SK-N-SH (cell line): ENCODE data around the gene NAGA. TPM values are rescaled to one million over a fixed set of nuclear protein-coding genes. Genes with fewer than 3 reads are reported as not detected.

Source experiments
- CTCF ChIA-PET: fragments of 300-600, 350-600 bp; formaldehyde crosslinking; extraction: SDS; loops from one replicate; lab custom pipeline; 2021; lab: Yijun Ruan, JAX
- POLR2A ChIA-PET: fragments of 350-600 bp; sonication (Branson Sonifier 250); formaldehyde crosslinking; extraction: SDS; loops from one replicate; lab custom pipeline; 2020; ENCODE audit warnings: antibody characterized with exemption, inconsistent platforms; lab: Yijun Ruan, JAX
- DNase-seq: peaks from one replicate; pipeline ENCODE4 v3.0.0; 2012
- H2AFZ ChIP-seq: fragments of 200-600 bp; sonication (generic); 2 replicates; pipeline ENCODE4 v1.8.1; 2016; ENCODE audit warnings: antibody characterized with exemption, mild to moderate bottlenecking, low read depth
- H3F3A ChIP-seq: fragments of 200-600 bp; sonication (generic); replicated peaks from 2 replicates; pipeline ENCODE3; 2016; ENCODE audit warnings: antibody characterized with exemption, mild to moderate bottlenecking; ENCODE audit not compliant: insufficient read depth
- H3K27ac ChIP-seq, 2 experiments: fragments of 200-500 bp in 1 of 2; fragments of 200-600 bp in 1 of 2; sonication (Bioruptor generic) in 1 of 2; sonication (generic), shearing (Covaris generic) in 1 of 2; 2 replicates each; pipeline versions ENCODE4 v1.5.1 to v1.6.1; 2014 to 2016; ENCODE audit warnings: low read depth in 2 of 2, inconsistent platforms in 1 of 2, low read length in 1 of 2, mild to moderate bottlenecking in 1 of 2, mixed read lengths in 1 of 2
- H3K27me3 ChIP-seq: fragments of 200-600 bp; sonication (generic), shearing (Covaris generic); 2 replicates; pipeline ENCODE4 v1.6.1; 2016; ENCODE audit warnings: mixed run types; ENCODE audit not compliant: insufficient read depth
- H3K36me3 ChIP-seq, 2 experiments: fragments of 200-500 bp in 1 of 2; fragments of 200-600 bp in 1 of 2; sonication (Bioruptor generic) in 1 of 2; sonication (generic) in 1 of 2; replicated peaks in 1 of 2; 2 replicates each; pipeline versions ENCODE3 to v1.5.1; 2014 to 2016; ENCODE audit warnings: low read length in 1 of 2, mild to moderate bottlenecking in 1 of 2; ENCODE audit not compliant: insufficient read depth in 2 of 2, control insufficient read depth in 1 of 2
- H3K4me1 ChIP-seq, 2 experiments: fragments of 200-500 bp in 1 of 2; fragments of 200-600 bp in 1 of 2; sonication (Bioruptor generic) in 1 of 2; sonication (generic), shearing (Covaris generic) in 1 of 2; 2 replicates each; pipeline versions ENCODE4 v1.5.1 to v1.6.1; 2014 to 2016; ENCODE audit warnings: low read depth in 1 of 2, low read length in 1 of 2, mixed run types in 1 of 2; ENCODE audit not compliant: insufficient read depth in 2 of 2, control insufficient read depth in 1 of 2
- H3K4me2 ChIP-seq: fragments of 200-600 bp; sonication (generic), shearing (Covaris generic); 2 replicates; pipeline ENCODE4 v1.6.1; 2017; ENCODE audit warnings: mixed run types
- H3K4me3 ChIP-seq, 2 experiments: fragments of 200-500 bp in 1 of 2; fragments of 200-600 bp in 1 of 2; sonication (Bioruptor generic) in 1 of 2; sonication (generic), shearing (Covaris generic) in 1 of 2; 2 replicates each; pipeline versions ENCODE4 v1.5.1 to v1.8.1; 2014 to 2016; ENCODE audit warnings: low read depth in 2 of 2, inconsistent platforms in 1 of 2, low read length in 1 of 2, mild to moderate bottlenecking in 1 of 2, mixed read lengths in 1 of 2, moderate library complexity in 1 of 2
- H3K79me2 ChIP-seq: fragments of 200-600 bp; sonication (generic); 2 replicates; pipeline ENCODE4 v1.8.1; 2017; ENCODE audit warnings: mild to moderate bottlenecking; ENCODE audit not compliant: insufficient read depth
- H3K9ac ChIP-seq: fragments of 200-600 bp; sonication (generic); 2 replicates; pipeline ENCODE4 v1.6.1; 2017; ENCODE audit warnings: mixed run types
- H3K9me2 ChIP-seq: fragments of 200-600 bp; sonication (generic); 2 replicates; pipeline ENCODE4 v1.6.1; 2017; ENCODE audit warnings: mixed run types
- H3K9me3 ChIP-seq: fragments of 200-600 bp; sonication (generic); 2 replicates; pipeline ENCODE4 v1.6.1; 2017; ENCODE audit warnings: mixed run types, mild to moderate bottlenecking, moderate library complexity
- H4K20me1 ChIP-seq: fragments of 200-600 bp; sonication (generic); 2 replicates; pipeline ENCODE4 v1.6.1; 2017; ENCODE audit warnings: mild to moderate bottlenecking, mixed run types; ENCODE audit not compliant: insufficient read depth
- ELF1 ChIP-seq: IDR thresholded peaks from 2 replicates; pipeline ENCODE4 v1.4.0; 2012
- EP300 ChIP-seq, 2 experiments: IDR thresholded peaks; 2 replicates each; pipeline versions ENCODE4 v1.4.0 to v1.6.1; 2012; ENCODE audit warnings: borderline replicate concordance in 1 of 2, low read depth in 1 of 2, low read length in 1 of 2
- EZH2phosphoT487 ChIP-seq: fragments of 200-600 bp; sonication (generic); IDR thresholded peaks from 2 replicates; pipeline ENCODE4 v1.6.1; 2017; ENCODE audit warnings: low read depth, mixed run types, mild to moderate bottlenecking, antibody characterized with exemption, moderate library complexity, borderline replicate concordance
- FOXJ3 ChIP-seq: sonication (generic); formaldehyde crosslinking; IDR thresholded peaks from 2 replicates; pipeline ENCODE4 v1.5.1; 2020; ENCODE audit warnings: mild to moderate bottlenecking, missing genetic modification reagents
- GABPA ChIP-seq: IDR thresholded peaks from 2 replicates; pipeline ENCODE4 v1.4.0; 2012; ENCODE audit warnings: low read depth, mild to moderate bottlenecking
- JUND ChIP-seq: IDR thresholded peaks from 2 replicates; pipeline ENCODE4 v1.4.0; 2012
- MXI1 ChIP-seq: IDR thresholded peaks from 2 replicates; pipeline ENCODE4 v1.6.1; 2012; ENCODE audit warnings: mild to moderate bottlenecking, low read depth, low read length, improper control_type of control experiment
- NFIC ChIP-seq: IDR thresholded peaks from 2 replicates; pipeline ENCODE4 v1.4.0; 2012; ENCODE audit warnings: borderline replicate concordance
- NRF1 ChIP-seq: IDR thresholded peaks from 2 replicates; pipeline ENCODE4 v1.6.1; 2012; ENCODE audit warnings: low read depth, mild to moderate bottlenecking, low read length
- RAD21 ChIP-seq: IDR thresholded peaks from 2 replicates; pipeline ENCODE4 v1.6.1; 2012; ENCODE audit warnings: mild to moderate bottlenecking, low read length
- RXRA ChIP-seq: IDR thresholded peaks from 2 replicates; pipeline ENCODE4 v1.4.0; 2012; ENCODE audit warnings: low read depth, mild to moderate bottlenecking, borderline replicate concordance
- SMC3 ChIP-seq: IDR thresholded peaks from 2 replicates; pipeline ENCODE4 v1.6.1; 2012; ENCODE audit warnings: low read depth, low read length, improper control_type of control experiment
- TAF1 ChIP-seq: IDR thresholded peaks from 2 replicates; pipeline ENCODE4 v1.6.1; 2012; ENCODE audit warnings: low read depth, mild to moderate bottlenecking, low read length, moderate library complexity, borderline replicate concordance
- TEAD4 ChIP-seq: IDR thresholded peaks from 2 replicates; pipeline ENCODE4 v1.4.0; 2012; ENCODE audit warnings: mild to moderate bottlenecking, borderline replicate concordance; ENCODE audit not compliant: insufficient read depth
- WGBS: methylation state at CpG from one replicate; pipeline ENCODE4 v1.1.6; 2017; ENCODE audit warnings: low lambda C conversion rate; 5-methylcytosine and 5-hydroxymethylcytosine counted together
- polyA plus RNA-seq, 3 experiments: library from polyadenylated mRNA; depleted of rRNA; stranded (reverse); fragments of >200 nt; gene quantifications; 2 replicates each; pipeline ENCODE4 v1.2.3, GENCODE V29; 2012
- TF ChIP-seq, protein P1 (sequence below): IDR thresholded peaks from 2 replicates; pipeline ENCODE4 v1.4.0; 2012; ENCODE audit warnings: low read depth, borderline replicate concordance
- TF ChIP-seq, protein P2 (sequence below): IDR thresholded peaks from 2 replicates; pipeline ENCODE4; 2012
- TF ChIP-seq, protein P3 (sequence below): fragments of 150-350 bp; IDR thresholded peaks from 2 replicates; pipeline ENCODE4 v1.6.1; 2016; ENCODE audit warnings: mild to moderate bottlenecking, low read depth, low read length
- TF ChIP-seq, protein P4 (sequence below): fragments of 150-350 bp; IDR thresholded peaks from 2 replicates; pipeline ENCODE4 v1.6.1; 2017; ENCODE audit warnings: antibody characterized with exemption, low read length, low read depth, borderline replicate concordance
- TF ChIP-seq, protein P5 (sequence below): IDR thresholded peaks from 2 replicates; pipeline ENCODE4 v1.6.1; 2012; ENCODE audit warnings: mild to moderate bottlenecking, low read depth, low read length, moderate library complexity

The NAGA gene
- polyA plus RNA-seq, 1 of the 3 experiments (the other 2 are of a cell fraction): 16.8 TPM

DNA sequence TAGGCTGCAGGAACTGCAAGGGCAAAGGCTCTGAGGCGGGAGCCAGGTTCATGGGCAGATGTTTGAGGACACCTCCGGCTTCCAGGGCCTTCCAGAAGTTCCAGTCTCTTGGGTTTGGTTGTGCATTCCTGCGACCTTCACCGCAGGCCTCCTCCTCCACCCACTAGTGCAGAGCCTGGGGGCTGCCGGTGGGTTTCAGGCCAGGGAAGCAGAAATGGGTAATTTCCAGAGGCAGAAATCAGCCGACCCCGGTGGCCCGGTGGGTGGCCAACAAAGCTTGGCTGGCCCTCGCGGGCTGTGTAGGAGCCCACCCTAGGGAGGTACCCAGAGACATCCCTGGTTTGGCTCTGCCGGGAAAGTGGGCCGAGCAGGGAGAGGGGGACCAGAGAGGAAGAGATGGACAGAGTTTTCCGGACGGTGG lies 3.0 kb upstream of the NAGA start:
- H3K4me1 ChIP-seq: peaks cover 8 to 9% of the 10 kb centered on the region in 2 experiments; a peak in 2 of 4 replicates
- H3F3A ChIP-seq: no peaks in the 10 kb centered on the region
- H3K9me2 ChIP-seq: no peaks in the 10 kb centered on the region
- H3K79me2 ChIP-seq: no peaks in the 10 kb centered on the region
- no peak overlapping the region for H3K4me2 ChIP-seq
- no peak overlapping the region for H2AFZ ChIP-seq
- ChIA-PET CTCF (no interaction called here), POLR2A (no interaction called here)
- no peaks in the 10 kb centered on the region for H3K27me3 ChIP-seq
- no peak overlapping the region for H3K27ac ChIP-seq
- no peak overlapping the region for H3K4me3 ChIP-seq
- no peak for TF ChIP-seq EP300 (IDR thresholded peaks at IDR 0.05; ENCODE audit: borderline replicate concordance in 1 of 2, low read depth in 1 of 2, low read length in 1 of 2)
- no peak for TF ChIP-seq MXI1
- no peak for TF ChIP-seq NFIC
- TF ChIP-seq, protein P1, sequence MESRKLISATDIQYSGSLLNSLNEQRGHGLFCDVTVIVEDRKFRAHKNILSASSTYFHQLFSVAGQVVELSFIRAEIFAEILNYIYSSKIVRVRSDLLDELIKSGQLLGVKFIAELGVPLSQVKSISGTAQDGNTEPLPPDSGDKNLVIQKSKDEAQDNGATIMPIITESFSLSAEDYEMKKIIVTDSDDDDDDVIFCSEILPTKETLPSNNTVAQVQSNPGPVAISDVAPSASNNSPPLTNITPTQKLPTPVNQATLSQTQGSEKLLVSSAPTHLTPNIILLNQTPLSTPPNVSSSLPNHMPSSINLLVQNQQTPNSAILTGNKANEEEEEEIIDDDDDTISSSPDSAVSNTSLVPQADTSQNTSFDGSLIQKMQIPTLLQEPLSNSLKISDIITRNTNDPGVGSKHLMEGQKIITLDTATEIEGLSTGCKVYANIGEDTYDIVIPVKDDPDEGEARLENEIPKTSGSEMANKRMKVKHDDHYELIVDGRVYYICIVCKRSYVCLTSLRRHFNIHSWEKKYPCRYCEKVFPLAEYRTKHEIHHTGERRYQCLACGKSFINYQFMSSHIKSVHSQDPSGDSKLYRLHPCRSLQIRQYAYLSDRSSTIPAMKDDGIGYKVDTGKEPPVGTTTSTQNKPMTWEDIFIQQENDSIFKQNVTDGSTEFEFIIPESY: no peak
- TF ChIP-seq TEAD4: no peak
- TF ChIP-seq FOXJ3 (CRISPR knock-in tag): no peak
- TF ChIP-seq, protein P2, sequence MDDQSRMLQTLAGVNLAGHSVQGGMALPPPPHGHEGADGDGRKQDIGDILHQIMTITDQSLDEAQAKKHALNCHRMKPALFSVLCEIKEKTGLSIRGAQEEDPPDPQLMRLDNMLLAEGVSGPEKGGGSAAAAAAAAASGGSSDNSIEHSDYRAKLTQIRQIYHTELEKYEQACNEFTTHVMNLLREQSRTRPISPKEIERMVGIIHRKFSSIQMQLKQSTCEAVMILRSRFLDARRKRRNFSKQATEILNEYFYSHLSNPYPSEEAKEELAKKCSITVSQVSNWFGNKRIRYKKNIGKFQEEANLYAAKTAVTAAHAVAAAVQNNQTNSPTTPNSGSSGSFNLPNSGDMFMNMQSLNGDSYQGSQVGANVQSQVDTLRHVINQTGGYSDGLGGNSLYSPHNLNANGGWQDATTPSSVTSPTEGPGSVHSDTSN: no peak
- no peak for TF ChIP-seq RAD21
- no peak for TF ChIP-seq ELF1
- TF ChIP-seq GABPA: no peak
- no peak for TF ChIP-seq TAF1
- TF ChIP-seq JUND: no peak
- TF ChIP-seq NRF1: no peak
- TF ChIP-seq, protein P3, sequence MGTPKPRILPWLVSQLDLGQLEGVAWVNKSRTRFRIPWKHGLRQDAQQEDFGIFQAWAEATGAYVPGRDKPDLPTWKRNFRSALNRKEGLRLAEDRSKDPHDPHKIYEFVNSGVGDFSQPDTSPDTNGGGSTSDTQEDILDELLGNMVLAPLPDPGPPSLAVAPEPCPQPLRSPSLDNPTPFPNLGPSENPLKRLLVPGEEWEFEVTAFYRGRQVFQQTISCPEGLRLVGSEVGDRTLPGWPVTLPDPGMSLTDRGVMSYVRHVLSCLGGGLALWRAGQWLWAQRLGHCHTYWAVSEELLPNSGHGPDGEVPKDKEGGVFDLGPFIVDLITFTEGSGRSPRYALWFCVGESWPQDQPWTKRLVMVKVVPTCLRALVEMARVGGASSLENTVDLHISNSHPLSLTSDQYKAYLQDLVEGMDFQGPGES: no peak
- TF ChIP-seq, protein P4, sequence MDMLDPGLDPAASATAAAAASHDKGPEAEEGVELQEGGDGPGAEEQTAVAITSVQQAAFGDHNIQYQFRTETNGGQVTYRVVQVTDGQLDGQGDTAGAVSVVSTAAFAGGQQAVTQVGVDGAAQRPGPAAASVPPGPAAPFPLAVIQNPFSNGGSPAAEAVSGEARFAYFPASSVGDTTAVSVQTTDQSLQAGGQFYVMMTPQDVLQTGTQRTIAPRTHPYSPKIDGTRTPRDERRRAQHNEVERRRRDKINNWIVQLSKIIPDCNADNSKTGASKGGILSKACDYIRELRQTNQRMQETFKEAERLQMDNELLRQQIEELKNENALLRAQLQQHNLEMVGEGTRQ: no peak
- no peak for TF ChIP-seq EZH2phosphoT487
- TF ChIP-seq RXRA: no peak
- TF ChIP-seq, protein P5, sequence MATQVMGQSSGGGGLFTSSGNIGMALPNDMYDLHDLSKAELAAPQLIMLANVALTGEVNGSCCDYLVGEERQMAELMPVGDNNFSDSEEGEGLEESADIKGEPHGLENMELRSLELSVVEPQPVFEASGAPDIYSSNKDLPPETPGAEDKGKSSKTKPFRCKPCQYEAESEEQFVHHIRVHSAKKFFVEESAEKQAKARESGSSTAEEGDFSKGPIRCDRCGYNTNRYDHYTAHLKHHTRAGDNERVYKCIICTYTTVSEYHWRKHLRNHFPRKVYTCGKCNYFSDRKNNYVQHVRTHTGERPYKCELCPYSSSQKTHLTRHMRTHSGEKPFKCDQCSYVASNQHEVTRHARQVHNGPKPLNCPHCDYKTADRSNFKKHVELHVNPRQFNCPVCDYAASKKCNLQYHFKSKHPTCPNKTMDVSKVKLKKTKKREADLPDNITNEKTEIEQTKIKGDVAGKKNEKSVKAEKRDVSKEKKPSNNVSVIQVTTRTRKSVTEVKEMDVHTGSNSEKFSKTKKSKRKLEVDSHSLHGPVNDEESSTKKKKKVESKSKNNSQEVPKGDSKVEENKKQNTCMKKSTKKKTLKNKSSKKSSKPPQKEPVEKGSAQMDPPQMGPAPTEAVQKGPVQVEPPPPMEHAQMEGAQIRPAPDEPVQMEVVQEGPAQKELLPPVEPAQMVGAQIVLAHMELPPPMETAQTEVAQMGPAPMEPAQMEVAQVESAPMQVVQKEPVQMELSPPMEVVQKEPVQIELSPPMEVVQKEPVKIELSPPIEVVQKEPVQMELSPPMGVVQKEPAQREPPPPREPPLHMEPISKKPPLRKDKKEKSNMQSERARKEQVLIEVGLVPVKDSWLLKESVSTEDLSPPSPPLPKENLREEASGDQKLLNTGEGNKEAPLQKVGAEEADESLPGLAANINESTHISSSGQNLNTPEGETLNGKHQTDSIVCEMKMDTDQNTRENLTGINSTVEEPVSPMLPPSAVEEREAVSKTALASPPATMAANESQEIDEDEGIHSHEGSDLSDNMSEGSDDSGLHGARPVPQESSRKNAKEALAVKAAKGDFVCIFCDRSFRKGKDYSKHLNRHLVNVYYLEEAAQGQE: no peak
- TF ChIP-seq SMC3: no peak
- H4K20me1 ChIP-seq: no peaks in the 10 kb centered on the region
- H3K9me3 ChIP-seq: no peaks in the 10 kb centered on the region
- DNase-seq: no peak
- H3K36me3 ChIP-seq: no peaks in the 10 kb centered on the region
- no peak overlapping the region for H3K9ac ChIP-seq
- WGBS: no CpG with 5 or more reads among the region's 14 CpGs
